ENCODE data around the gene SRRD. TPM values are rescaled to one million over a fixed set of nuclear protein-coding genes. Genes with fewer than 3 reads are reported as not detected.

The SRRD gene
- total and polyA plus RNA-seq, 2 donors from 2014 or later: 20.3 to 22.8 TPM

DNA sequence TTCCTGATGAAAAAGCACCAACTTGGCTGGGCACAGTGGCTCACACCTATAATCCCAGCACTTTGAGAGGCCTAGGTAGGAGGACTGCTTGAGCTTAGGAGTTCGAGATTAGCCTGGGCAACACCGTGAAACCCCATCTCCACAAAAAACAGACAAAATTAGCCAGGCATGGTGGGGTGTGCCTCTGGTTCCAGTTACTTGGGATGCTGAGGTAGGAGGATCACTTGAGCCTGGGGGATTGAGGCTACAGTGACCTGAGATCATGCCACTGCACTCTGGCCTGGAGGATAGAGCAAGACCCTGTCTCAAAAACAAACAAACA is 3.1 kb upstream of the SRRD start:
- H3K9me3 ChIP-seq (ENCODE audit: control insufficient read depth in 2 of 3, insufficient read depth in 1 of 3, low read length in 3 of 3): no peaks in the 10 kb centered on the region
- no peak overlapping the region for H3K27ac ChIP-seq (ENCODE audit: low read depth in 2 of 2, low read length in 2 of 2)
- FAIRE-seq: no peak

DNA sequence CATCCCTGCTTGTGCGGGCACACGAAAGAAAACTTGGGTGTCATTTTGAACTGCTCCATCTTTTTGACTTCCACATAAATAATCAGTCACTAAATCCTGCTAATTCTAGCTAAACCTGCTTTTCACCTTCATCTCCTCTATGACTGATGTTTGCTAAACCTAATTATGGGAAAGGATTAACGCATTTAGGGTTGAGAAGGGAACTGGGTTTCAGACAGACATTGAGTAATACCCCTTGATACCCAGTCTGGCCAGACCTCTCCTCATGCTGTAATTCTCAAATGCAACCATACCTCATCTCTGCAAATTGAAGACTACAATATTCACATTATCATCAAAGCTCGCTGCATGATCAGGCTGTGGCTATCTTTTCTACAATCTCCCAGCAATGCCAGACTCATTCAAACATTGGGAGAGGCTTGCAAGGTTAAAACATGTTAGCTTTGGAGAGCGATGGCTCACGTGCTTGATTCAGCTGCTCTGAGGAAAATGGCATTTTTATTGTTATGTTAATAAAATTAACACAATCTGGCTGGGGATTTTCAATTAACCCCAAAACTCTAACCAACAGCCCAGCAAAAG is 2.5 kb upstream of the SRRD start:
- DNase-seq: no peak
- intact Hi-C loops (cut with DNase I): no loop called here
- no peak for FAIRE-seq

More for the DNA sequence above, 3.1 kb upstream of the SRRD start:
- intact Hi-C loops (cut with DNase I): no loop called here
- peaks cover 2 to 21% (median 4%) of the 10 kb centered on the region in 3 donors for H3K36me3 ChIP-seq (ENCODE audit: control insufficient read depth in 2 of 3, insufficient read depth in 3 of 3, low read length in 3 of 3)
- H3K4me1 ChIP-seq (ENCODE audit: control insufficient read depth in 2 of 3, insufficient read depth in 2 of 3, low read depth in 1 of 3, low read length in 3 of 3): peaks cover 5 to 25% (median 9%) of the 10 kb centered on the region in 3 donors
- peak overlapping the region in 1 of 3 donors; percentile 8 for H3K4me3 ChIP-seq (ENCODE audit: low read length in 3 of 3)
- peak overlapping the region in 1 of 3 donors; percentile 43 for H3K9ac ChIP-seq (ENCODE audit: low read length in 3 of 3)
- no peak for DNase-seq
- TF ChIP-seq, protein P1, sequence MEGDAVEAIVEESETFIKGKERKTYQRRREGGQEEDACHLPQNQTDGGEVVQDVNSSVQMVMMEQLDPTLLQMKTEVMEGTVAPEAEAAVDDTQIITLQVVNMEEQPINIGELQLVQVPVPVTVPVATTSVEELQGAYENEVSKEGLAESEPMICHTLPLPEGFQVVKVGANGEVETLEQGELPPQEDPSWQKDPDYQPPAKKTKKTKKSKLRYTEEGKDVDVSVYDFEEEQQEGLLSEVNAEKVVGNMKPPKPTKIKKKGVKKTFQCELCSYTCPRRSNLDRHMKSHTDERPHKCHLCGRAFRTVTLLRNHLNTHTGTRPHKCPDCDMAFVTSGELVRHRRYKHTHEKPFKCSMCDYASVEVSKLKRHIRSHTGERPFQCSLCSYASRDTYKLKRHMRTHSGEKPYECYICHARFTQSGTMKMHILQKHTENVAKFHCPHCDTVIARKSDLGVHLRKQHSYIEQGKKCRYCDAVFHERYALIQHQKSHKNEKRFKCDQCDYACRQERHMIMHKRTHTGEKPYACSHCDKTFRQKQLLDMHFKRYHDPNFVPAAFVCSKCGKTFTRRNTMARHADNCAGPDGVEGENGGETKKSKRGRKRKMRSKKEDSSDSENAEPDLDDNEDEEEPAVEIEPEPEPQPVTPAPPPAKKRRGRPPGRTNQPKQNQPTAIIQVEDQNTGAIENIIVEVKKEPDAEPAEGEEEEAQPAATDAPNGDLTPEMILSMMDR (IDR thresholded peaks at IDR 0.05; ENCODE audit: borderline replicate concordance, extremely low read depth, insufficient read depth): no peak
- H3K27me3 ChIP-seq (ENCODE audit: control insufficient read depth, insufficient read depth, low read length): no peaks in the 10 kb centered on the region

DNA sequence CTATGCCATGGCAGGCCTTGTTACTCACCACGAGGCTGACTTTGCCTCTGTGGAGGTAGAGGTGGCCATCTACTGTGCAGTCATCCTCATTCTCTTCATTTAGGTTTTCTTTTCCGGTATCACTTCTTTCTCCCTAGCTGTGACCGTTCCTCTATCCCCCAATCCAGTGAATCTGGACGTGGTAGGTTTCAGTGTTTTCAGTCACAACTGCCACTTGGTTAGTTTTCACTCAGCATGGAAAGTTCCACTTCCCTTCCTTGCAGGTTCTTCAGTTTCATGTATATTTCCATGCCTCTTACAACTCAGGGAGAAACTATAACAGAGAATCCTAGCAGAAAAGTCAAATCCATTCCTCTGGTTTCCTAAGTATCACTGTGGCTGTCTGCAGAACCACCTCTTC is 2.0 kb upstream of the SRRD start:
- DNase-seq (no peak), FAIRE-seq (no peak)
- Histone ChIP-seq H3K36me3 (ENCODE audit: control insufficient read depth in 2 of 3, insufficient read depth in 3 of 3, low read length in 3 of 3) (peaks cover under 1 to 14% (median 3%) of the 10 kb centered on the region in 3 donors), H3K4me3 (ENCODE audit: low read length in 3 of 3) (no peak overlapping the region), H3K27me3 (ENCODE audit: control insufficient read depth, insufficient read depth, low read length) (no peaks in the 10 kb centered on the region), H3K9me3 (ENCODE audit: control insufficient read depth in 2 of 3, insufficient read depth in 1 of 3, low read length in 3 of 3) (no peaks in the 10 kb centered on the region), H3K27ac (ENCODE audit: low read depth in 2 of 2, low read length in 2 of 2) (no peak overlapping the region), H3K9ac (ENCODE audit: low read length in 3 of 3) (no peak overlapping the region), H3K4me1 (ENCODE audit: control insufficient read depth in 2 of 3, insufficient read depth in 2 of 3, low read depth in 1 of 3, low read length in 3 of 3) (peaks cover 5 to 25% (median 9%) of the 10 kb centered on the region in 3 donors)
- intact Hi-C loops (cut with DNase I): no loop called here
- TF ChIP-seq, protein P1 (IDR thresholded peaks at IDR 0.05; ENCODE audit: borderline replicate concordance, extremely low read depth, insufficient read depth): no peak

More for the DNA sequence above, 2.5 kb upstream of the SRRD start:
- H3K9ac ChIP-seq (ENCODE audit: low read length in 3 of 3): no peak overlapping the region
- TF ChIP-seq, protein P1 (IDR thresholded peaks at IDR 0.05; ENCODE audit: borderline replicate concordance, extremely low read depth, insufficient read depth): no peak
- H3K9me3 ChIP-seq (ENCODE audit: control insufficient read depth in 2 of 3, insufficient read depth in 1 of 3, low read length in 3 of 3): no peaks in the 10 kb centered on the region
- H3K27me3 ChIP-seq (ENCODE audit: control insufficient read depth, insufficient read depth, low read length): no peaks in the 10 kb centered on the region
- H3K27ac ChIP-seq (ENCODE audit: low read depth in 2 of 2, low read length in 2 of 2): no peak overlapping the region
- H3K36me3 ChIP-seq (ENCODE audit: control insufficient read depth in 2 of 3, insufficient read depth in 3 of 3, low read length in 3 of 3): peaks cover 2 to 19% (median 4%) of the 10 kb centered on the region in 3 donors
- H3K4me3 ChIP-seq (ENCODE audit: low read length in 3 of 3): no peak overlapping the region
- H3K4me1 ChIP-seq (ENCODE audit: control insufficient read depth in 2 of 3, insufficient read depth in 2 of 3, low read depth in 1 of 3, low read length in 3 of 3): peaks cover 5 to 25% (median 9%) of the 10 kb centered on the region in 3 donors

DNA sequence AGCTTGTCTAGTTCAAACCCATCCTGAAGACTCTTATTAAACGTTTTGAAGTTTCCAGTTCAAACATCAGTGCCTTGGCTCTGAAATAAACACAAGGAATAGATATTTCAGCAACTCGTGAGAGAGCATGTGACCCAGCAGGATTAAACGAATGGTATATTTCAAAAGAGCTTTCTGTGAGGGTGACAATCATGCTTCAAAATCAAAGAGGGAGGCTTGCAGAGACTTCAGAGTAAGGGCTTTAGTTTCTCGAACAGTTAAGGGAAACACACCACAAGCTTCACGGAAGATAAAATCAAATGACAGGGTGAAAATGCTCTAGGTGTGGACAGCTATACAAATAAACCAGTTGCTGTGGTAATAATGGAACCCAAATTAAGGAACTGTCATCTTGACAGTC is 1.5 kb upstream of the SRRD start:
- Histone ChIP-seq H3K4me3 (ENCODE audit: low read length in 3 of 3) (no peak overlapping the region), H3K9ac (ENCODE audit: low read length in 3 of 3) (no peak overlapping the region), H3K4me1 (ENCODE audit: control insufficient read depth in 2 of 3, insufficient read depth in 2 of 3, low read depth in 1 of 3, low read length in 3 of 3) (peaks cover 5 to 25% (median 9%) of the 10 kb centered on the region in 3 donors), H3K27me3 (ENCODE audit: control insufficient read depth, insufficient read depth, low read length) (no peaks in the 10 kb centered on the region), H3K36me3 (ENCODE audit: control insufficient read depth in 2 of 3, insufficient read depth in 3 of 3, low read length in 3 of 3) (peaks cover 0 to 10% (median 0%) of the 10 kb centered on the region in 3 donors), H3K27ac (ENCODE audit: low read depth in 2 of 2, low read length in 2 of 2) (no peak overlapping the region), H3K9me3 (ENCODE audit: control insufficient read depth in 2 of 3, insufficient read depth in 1 of 3, low read length in 3 of 3) (no peaks in the 10 kb centered on the region)
- intact Hi-C loops (cut with DNase I): no loop called here
- FAIRE-seq: no peak
- TF ChIP-seq, protein P1 (IDR thresholded peaks at IDR 0.05; ENCODE audit: borderline replicate concordance, extremely low read depth, insufficient read depth): no peak
- no peak for DNase-seq

All from kidney (tissue), 14 donors.